Memory B cell (primary cell): ENCODE measurements around the gene CST1.
"Not testable (repeated sequence)": the region's sequence is repeated elsewhere in the genome, so short reads cannot be mapped to it uniquely, and the experiment has no call there.

Experiments used
- ATAC-seq: fragments of 150-1000 bp; cut with Tn5 transposase; 2 replicates; pipeline ENCODE4 v1.10.0; 2021; ENCODE audit warnings: low read depth, mild to moderate bottlenecking, moderate library complexity
- DNase-seq, 2 donors: peaks; one replicate each; pipeline ENCODE4 v3.0.0; 2022; ENCODE audit warnings: low spot score in 2 of 2
- H3K27ac Mint-ChIP-seq: one replicate; pipeline ENCODE4 v1.8.0; 2022; ENCODE audit warnings: mild to moderate bottlenecking, moderate library complexity, mixed read lengths
- H3K27me3 Mint-ChIP-seq: one replicate; pipeline ENCODE4 v1.8.0; 2022; ENCODE audit warnings: mixed read lengths
- H3K36me3 Mint-ChIP-seq: one replicate; pipeline ENCODE4 v1.8.0; 2022; ENCODE audit warnings: mild to moderate bottlenecking, mixed read lengths
- H3K4me1 Mint-ChIP-seq: one replicate; pipeline ENCODE4 v1.8.0; 2022; ENCODE audit warnings: mixed read lengths
- H3K4me3 Mint-ChIP-seq: one replicate; pipeline ENCODE4 v1.8.0; 2022; ENCODE audit warnings: mild to moderate bottlenecking, moderate library complexity, mixed read lengths
- H3K9me3 Mint-ChIP-seq: one replicate; pipeline ENCODE4 v1.8.0; 2022; ENCODE audit warnings: mixed read lengths

The CST1 gene

GRCh38 chr20:23770384-23770783 is 19.6 kb upstream of the CST1 start:
- H3K4me1 Mint-ChIP-seq, result no peaks in the 10 kb centered on the region
- no peaks in the 10 kb centered on the region for H3K36me3 Mint-ChIP-seq
- DNase-seq (no peak), ATAC-seq (no peak)
- H3K27ac Mint-ChIP-seq, result no peak overlapping the region
- peaks cover 6% of the 10 kb centered on the region for H3K27me3 Mint-ChIP-seq
- H3K4me3 Mint-ChIP-seq, result no peak overlapping the region
- H3K9me3 Mint-ChIP-seq, result peaks cover 1% of the 10 kb centered on the region

GRCh38 chr20:23768520-23768919 is 17.8 kb upstream of the CST1 start:
- ATAC-seq, DNase-seq, H3K4me3 Mint-ChIP-seq, H3K27ac Mint-ChIP-seq, H3K27me3 Mint-ChIP-seq, H3K36me3 Mint-ChIP-seq, H3K9me3 Mint-ChIP-seq, H3K4me1 Mint-ChIP-seq: not testable (repeated sequence)

- peaks cover 3% of the 10 kb centered on the region for H3K9me3 Mint-ChIP-seq
- no peak overlapping the region for H3K27ac Mint-ChIP-seq
- ATAC-seq (no peak), DNase-seq (no peak)
- H3K4me1 Mint-ChIP-seq, result no peaks in the 10 kb centered on the region
- H3K27me3 Mint-ChIP-seq, result peaks cover 1% of the 10 kb centered on the region
- no peak overlapping the region for H3K4me3 Mint-ChIP-seq
- no peaks in the 10 kb centered on the region for H3K36me3 Mint-ChIP-seq
Observed at GRCh38 chr20:23766531-23766930, 15.8 kb upstream of the CST1 start.

GRCh38 chr20:23765578-23765977 is 14.8 kb upstream of the CST1 start:
- Mint-ChIP-seq H3K27me3 (peaks cover 1% of the 10 kb centered on the region), H3K36me3 (no peaks in the 10 kb centered on the region), H3K4me3 (no peak overlapping the region), H3K27ac (no peak overlapping the region), H3K9me3 (peaks cover 3% of the 10 kb centered on the region), H3K4me1 (no peaks in the 10 kb centered on the region)
- DNase-seq (no peak), ATAC-seq (no peak)

DNA sequence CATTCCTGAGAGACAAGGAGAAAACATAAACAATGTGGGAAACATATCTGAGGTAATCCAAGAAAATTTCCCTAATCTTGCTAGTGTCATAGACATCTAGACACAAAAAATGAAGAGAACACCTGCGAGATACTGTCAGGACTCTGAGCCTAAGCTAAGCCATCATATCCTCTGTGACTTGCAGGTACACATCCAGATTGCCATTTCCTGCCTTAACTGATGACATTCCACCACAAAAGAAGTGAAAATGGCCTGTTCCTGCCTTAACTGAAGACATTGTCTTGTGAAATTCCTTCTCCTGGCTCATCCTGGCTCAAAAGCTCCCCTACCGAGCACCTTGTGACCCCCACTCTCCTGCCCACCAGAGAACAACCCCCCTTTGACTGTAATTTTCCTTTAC is 13.9 kb upstream of the CST1 start:
- not testable (repeated sequence) for ATAC-seq, H3K4me3 Mint-ChIP-seq, H3K9me3 Mint-ChIP-seq

GRCh38 chr20:23763345-23763744 is 12.6 kb upstream of the CST1 start:
- no peaks in the 10 kb centered on the region for H3K4me1 Mint-ChIP-seq
- H3K27me3 Mint-ChIP-seq, result peaks cover 1% of the 10 kb centered on the region
- ATAC-seq, result no peak
- H3K27ac Mint-ChIP-seq, result no peak overlapping the region
- no peak for DNase-seq
- H3K36me3 Mint-ChIP-seq, result no peaks in the 10 kb centered on the region
- peaks cover 3% of the 10 kb centered on the region for H3K9me3 Mint-ChIP-seq
- no peak overlapping the region for H3K4me3 Mint-ChIP-seq

More for the DNA sequence above, 13.9 kb upstream of the CST1 start:
- H3K4me1 Mint-ChIP-seq, H3K36me3 Mint-ChIP-seq, H3K27me3 Mint-ChIP-seq, H3K27ac Mint-ChIP-seq, DNase-seq: not testable (repeated sequence)

- Mint-ChIP-seq H3K9me3 (peaks cover 2% of the 10 kb centered on the region), H3K4me1 (no peaks in the 10 kb centered on the region), H3K36me3 (no peaks in the 10 kb centered on the region), H3K27ac (no peak overlapping the region), H3K4me3 (no peak overlapping the region), H3K27me3 (no peaks in the 10 kb centered on the region)
- ATAC-seq, result no peak
- DNase-seq, result no peak
Observed at GRCh38 chr20:23759306-23759940, 8.7 kb upstream of the CST1 start.

- not testable (repeated sequence) for H3K27ac Mint-ChIP-seq, H3K4me3 Mint-ChIP-seq, H3K27me3 Mint-ChIP-seq, H3K4me1 Mint-ChIP-seq, H3K9me3 Mint-ChIP-seq, ATAC-seq, H3K36me3 Mint-ChIP-seq, DNase-seq
Observed at GRCh38 chr20:23756792-23757191, 6.1 kb upstream of the CST1 start.

DNA sequence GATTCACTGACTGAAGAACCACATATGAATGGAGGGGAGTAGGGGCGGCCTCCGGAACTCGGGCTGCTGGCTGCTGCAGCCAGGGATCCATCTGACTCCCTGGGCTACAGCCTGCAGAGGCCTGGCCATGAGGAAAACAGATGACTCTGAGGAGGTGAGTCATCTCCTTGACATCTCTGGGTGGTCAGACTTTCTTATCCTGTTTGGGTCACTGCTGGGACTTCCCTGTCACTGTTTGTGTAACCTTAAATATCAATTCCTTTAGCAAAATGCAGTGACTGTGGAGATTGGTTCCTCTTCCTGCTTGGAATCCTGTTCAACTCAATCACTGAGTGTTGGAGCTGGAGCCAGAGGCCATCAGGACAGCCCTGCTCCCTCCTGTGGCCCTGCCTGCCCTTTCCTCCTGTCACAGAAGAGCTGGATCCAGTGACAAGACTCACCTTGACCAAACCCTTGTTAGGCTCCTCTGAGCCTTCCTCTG is 4.4 kb upstream of the CST1 start:
- not testable (repeated sequence) for H3K4me3 Mint-ChIP-seq, H3K9me3 Mint-ChIP-seq, ATAC-seq, H3K27ac Mint-ChIP-seq, DNase-seq, H3K27me3 Mint-ChIP-seq, H3K36me3 Mint-ChIP-seq, H3K4me1 Mint-ChIP-seq

- Mint-ChIP-seq H3K4me1 (no peaks in the 10 kb centered on the region), H3K36me3 (no peaks in the 10 kb centered on the region), H3K27ac (no peak overlapping the region), H3K9me3 (peaks cover 3% of the 10 kb centered on the region), H3K4me3 (no peak overlapping the region), H3K27me3 (no peaks in the 10 kb centered on the region)
- DNase-seq (no peak), ATAC-seq (no peak)
Observed at GRCh38 chr20:23754731-23755130, 4.0 kb upstream of the CST1 start.

GRCh38 chr20:23753589-23753988 is 2.9 kb upstream of the CST1 start:
- no peak for ATAC-seq
- DNase-seq, result no peak
- Mint-ChIP-seq H3K4me1 (no peaks in the 10 kb centered on the region), H3K9me3 (peaks cover 3% of the 10 kb centered on the region), H3K27ac (no peak overlapping the region), H3K4me3 (no peak overlapping the region), H3K36me3 (no peaks in the 10 kb centered on the region), H3K27me3 (no peaks in the 10 kb centered on the region)

- H3K36me3 Mint-ChIP-seq, result no peaks in the 10 kb centered on the region
- no peak overlapping the region for H3K27ac Mint-ChIP-seq
- peaks cover 3% of the 10 kb centered on the region for H3K9me3 Mint-ChIP-seq
- H3K4me3 Mint-ChIP-seq, result no peak overlapping the region
- ATAC-seq (no peak), DNase-seq (no peak)
- no peaks in the 10 kb centered on the region for H3K27me3 Mint-ChIP-seq
- H3K4me1 Mint-ChIP-seq, result no peaks in the 10 kb centered on the region
Observed at GRCh38 chr20:23753194-23753548, 2.4 kb upstream of the CST1 start.

GRCh38 chr20:23752481-23753193 is 1.9 kb upstream of the CST1 start:
- no peaks in the 10 kb centered on the region for H3K4me1 Mint-ChIP-seq
- no peak for ATAC-seq
- peaks cover 3% of the 10 kb centered on the region for H3K9me3 Mint-ChIP-seq

GRCh38 chr20:23752019-23752418 is 1.3 kb upstream of the CST1 start:
- no peaks in the 10 kb centered on the region for H3K27me3 Mint-ChIP-seq
- H3K4me1 Mint-ChIP-seq, result no peaks in the 10 kb centered on the region
- no peak for DNase-seq
- peaks cover 1% of the 10 kb centered on the region for H3K9me3 Mint-ChIP-seq
- no peak overlapping the region for H3K27ac Mint-ChIP-seq
- no peak overlapping the region for H3K4me3 Mint-ChIP-seq
- no peaks in the 10 kb centered on the region for H3K36me3 Mint-ChIP-seq
- no peak for ATAC-seq

More at GRCh38 chr20:23752481-23753193, 1.9 kb upstream of the CST1 start:
- H3K36me3 Mint-ChIP-seq, result no peaks in the 10 kb centered on the region
- DNase-seq, result no peak
- H3K27me3 Mint-ChIP-seq, result no peaks in the 10 kb centered on the region
- H3K27ac Mint-ChIP-seq, result no peak overlapping the region
- no peak overlapping the region for H3K4me3 Mint-ChIP-seq

DNA sequence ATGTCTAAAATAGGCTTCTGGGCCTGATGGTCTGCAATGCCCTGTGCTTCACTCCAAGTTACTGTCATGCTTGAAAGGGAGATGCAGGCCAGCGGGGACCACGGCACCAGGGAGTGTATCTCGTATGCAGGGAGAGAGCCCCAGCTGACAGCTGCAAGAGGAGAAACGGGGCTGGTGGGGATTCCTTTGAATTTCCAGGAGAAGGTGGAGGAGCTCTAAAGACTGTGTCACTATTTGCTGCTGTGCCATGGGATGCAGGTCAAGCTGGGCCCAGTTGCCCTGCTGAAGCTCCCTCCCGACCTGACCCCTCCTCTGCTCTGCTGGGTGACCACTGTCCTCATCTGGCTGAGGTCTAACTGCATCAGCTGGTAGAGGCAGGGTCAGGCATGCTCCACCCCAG is 989 bp downstream of the CST1 start:
- no peaks in the 10 kb centered on the region for H3K36me3 Mint-ChIP-seq
- DNase-seq, result no peak

More for the DNA sequence above, 989 bp downstream of the CST1 start:
- Mint-ChIP-seq H3K9me3 (peaks cover 1% of the 10 kb centered on the region), H3K27ac (no peak overlapping the region), H3K27me3 (no peaks in the 10 kb centered on the region), H3K4me1 (no peaks in the 10 kb centered on the region), H3K4me3 (no peak overlapping the region)
- no peak for ATAC-seq
